K562 (cell line): ENCODE results near the gene CMPK1. TPM values are rescaled to one million over a fixed set of nuclear protein-coding genes. Genes with fewer than 3 reads are reported as not detected.

Experiments used
- ARHGAP35 ChIP-seq: fragments of 450-650 bp; IDR thresholded peaks from 2 replicates; pipeline ENCODE4 v1.6.1; 2018; ENCODE audit not compliant: partially characterized antibody
- CEBPZ ChIP-seq: fragments of 150-350 bp; IDR thresholded peaks from 2 replicates; pipeline ENCODE4 v1.6.1; 2014; ENCODE audit warnings: low read depth, mild to moderate bottlenecking, low read length, borderline replicate concordance
- DMBX1 ChIP-seq: fragments of 250-450 bp; sonication (Bioruptor Pico); IDR thresholded peaks from 2 replicates; pipeline ENCODE4 v1.8.0; 2022; ENCODE audit warnings: inconsistent platforms, mild to moderate bottlenecking, moderate library complexity, borderline replicate concordance
- MGA ChIP-seq: fragments of 450-650 bp; IDR thresholded peaks from 2 replicates; pipeline ENCODE4 v1.6.1; 2016; ENCODE audit warnings: mild to moderate bottlenecking, moderate library complexity
- NR2C1 ChIP-seq, 2 experiments: fragments of 450-650 bp; IDR thresholded peaks; 2 replicates each; pipeline ENCODE4 v1.6.1; 2017; ENCODE audit warnings: mild to moderate bottlenecking in 2 of 2, antibody characterized with exemption in 1 of 2, inconsistent platforms in 1 of 2, missing compliant biosample characterization in 1 of 2, missing genetic modification characterization in 1 of 2
- PHF8 ChIP-seq: fragments of 200-600 bp; sonication (generic); IDR thresholded peaks from 2 replicates; pipeline ENCODE4 v1.6.1; 2012; ENCODE audit warnings: mixed run types, mild to moderate bottlenecking, inconsistent platforms, low read length, moderate library complexity, borderline replicate concordance
- polyA plus RNA-seq, 8 experiments: library from polyadenylated mRNA; depleted of rRNA in 4 of 8; stranded (reverse) in 5 of 8; unstranded in 3 of 8; fragments of >200 nt; fragmentation: Nextera tagmentation in 2 of 8; fragmentation: Illumina TruSeq in 1 of 8; extraction: Ambion mirVana in 2 of 8; extraction: Trizol in 1 of 8; gene quantifications; 2 replicates each; pipeline versions ENCODE4 v1.2.1 to v1.2.3, GENCODE V29; 2011 to 2014; ENCODE audit warnings: inconsistent platforms in 1 of 8, missing spikeins in 1 of 8
- total RNA-seq, 7 experiments: library from RNA; depleted of rRNA in 6 of 7; stranded (reverse); fragments of >200 nt in 6 of 7; fragmentation: Illumina TruSeq in 2 of 7; extraction: Trizol in 2 of 7; gene quantifications; 2 replicates each; pipeline versions ENCODE4 v1.2.1 to v1.2.3, GENCODE V29; 2011 to 2021; ENCODE audit warnings: low replicate concordance in 1 of 7
- TF ChIP-seq, protein P1 (sequence below): fragments of 450-650 bp; IDR thresholded peaks from 2 replicates; pipeline ENCODE4 v1.6.1; 2017; ENCODE audit warnings: mild to moderate bottlenecking, moderate library complexity

The CMPK1 gene
- total and polyA plus RNA-seq, 9 of the 15 experiments (the other 6 are each of a cell fraction or from before 2014, with no cell fraction given): 54.5 to 197 (median 116) TPM

DNA sequence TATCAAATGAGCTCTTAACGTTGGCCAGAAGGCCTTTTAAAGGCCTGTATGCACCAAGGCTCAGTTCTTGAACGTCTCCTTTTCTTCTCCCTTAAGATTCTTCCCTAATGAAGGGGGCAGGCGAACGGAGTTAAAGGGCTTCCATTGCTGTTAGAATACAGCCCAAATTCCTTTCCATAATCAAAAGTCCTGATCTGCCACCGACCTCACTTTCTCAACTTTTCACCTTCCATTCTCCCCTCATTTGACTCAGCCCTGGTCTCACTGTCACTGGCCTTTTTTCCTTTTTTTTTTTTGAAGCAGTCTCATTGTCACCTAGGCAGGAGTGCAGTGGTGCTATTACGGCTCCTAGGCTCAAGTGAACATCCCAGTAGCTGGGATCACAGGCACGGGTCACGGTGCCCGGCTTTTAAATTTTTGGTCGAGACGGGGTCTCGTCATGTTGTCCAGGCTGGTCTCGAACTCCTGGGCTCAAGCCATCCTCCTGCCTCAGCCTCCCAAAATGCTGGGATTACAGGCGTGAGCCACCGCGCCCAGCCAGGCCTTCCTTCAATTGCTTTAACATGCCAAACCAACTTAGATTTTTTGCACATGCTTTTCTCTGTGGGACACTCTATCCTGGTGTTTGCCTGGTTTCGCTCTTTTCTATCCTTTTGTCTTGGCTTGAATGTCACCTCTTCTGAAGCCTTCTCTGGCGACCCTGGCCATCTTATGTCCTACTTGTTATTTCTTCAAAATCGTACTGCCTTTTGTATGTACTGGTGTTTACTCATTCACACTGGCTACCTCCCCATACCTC, 612 bp upstream of the CMPK1 start (continued):
- TF ChIP-seq CEBPZ (no peak), DMBX1 (no peak), ARHGAP35 (no peak), MGA (no peak; the same call in 1 of the 2 replicates), PHF8 (no peak), NR2C1 (IDR thresholded peaks at IDR 0.05) (no peak), NR2C1 (tag; IDR thresholded peaks at IDR 0.05) (no peak)
- TF ChIP-seq, protein P1, sequence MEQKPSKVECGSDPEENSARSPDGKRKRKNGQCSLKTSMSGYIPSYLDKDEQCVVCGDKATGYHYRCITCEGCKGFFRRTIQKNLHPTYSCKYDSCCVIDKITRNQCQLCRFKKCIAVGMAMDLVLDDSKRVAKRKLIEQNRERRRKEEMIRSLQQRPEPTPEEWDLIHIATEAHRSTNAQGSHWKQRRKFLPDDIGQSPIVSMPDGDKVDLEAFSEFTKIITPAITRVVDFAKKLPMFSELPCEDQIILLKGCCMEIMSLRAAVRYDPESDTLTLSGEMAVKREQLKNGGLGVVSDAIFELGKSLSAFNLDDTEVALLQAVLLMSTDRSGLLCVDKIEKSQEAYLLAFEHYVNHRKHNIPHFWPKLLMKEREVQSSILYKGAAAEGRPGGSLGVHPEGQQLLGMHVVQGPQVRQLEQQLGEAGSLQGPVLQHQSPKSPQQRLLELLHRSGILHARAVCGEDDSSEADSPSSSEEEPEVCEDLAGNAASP: no peak
